ENCODE measurements around the gene FBXL19.

The FBXL19 gene

GRCh38 chr16:30893417-30893743, 30.0 kb upstream of the FBXL19 start:
- Histone ChIP-seq H3K27ac (peak overlapping the region; percentile 98 to 100), H3K9me3 (no peaks in the 10 kb centered on the region), H3K36me3 (peaks cover 13 to 40% (median 28%) of the 10 kb centered on the region in 3 donors), H3K4me1 (peaks cover 0 to 41% (median 40%) of the 10 kb centered on the region in 4 donors), H3K4me3 (peak overlapping the region; percentile 81 to 98), H3K27me3 (no peaks in the 10 kb centered on the region)
- intact Hi-C loops (cut with DNase I; ENCODE audit: low total_unique reads) = no loop called here
- DNase-seq = no peak
- no peak for TF ChIP-seq CTCF (IDR thresholded peaks at IDR 0.05)

DNA sequence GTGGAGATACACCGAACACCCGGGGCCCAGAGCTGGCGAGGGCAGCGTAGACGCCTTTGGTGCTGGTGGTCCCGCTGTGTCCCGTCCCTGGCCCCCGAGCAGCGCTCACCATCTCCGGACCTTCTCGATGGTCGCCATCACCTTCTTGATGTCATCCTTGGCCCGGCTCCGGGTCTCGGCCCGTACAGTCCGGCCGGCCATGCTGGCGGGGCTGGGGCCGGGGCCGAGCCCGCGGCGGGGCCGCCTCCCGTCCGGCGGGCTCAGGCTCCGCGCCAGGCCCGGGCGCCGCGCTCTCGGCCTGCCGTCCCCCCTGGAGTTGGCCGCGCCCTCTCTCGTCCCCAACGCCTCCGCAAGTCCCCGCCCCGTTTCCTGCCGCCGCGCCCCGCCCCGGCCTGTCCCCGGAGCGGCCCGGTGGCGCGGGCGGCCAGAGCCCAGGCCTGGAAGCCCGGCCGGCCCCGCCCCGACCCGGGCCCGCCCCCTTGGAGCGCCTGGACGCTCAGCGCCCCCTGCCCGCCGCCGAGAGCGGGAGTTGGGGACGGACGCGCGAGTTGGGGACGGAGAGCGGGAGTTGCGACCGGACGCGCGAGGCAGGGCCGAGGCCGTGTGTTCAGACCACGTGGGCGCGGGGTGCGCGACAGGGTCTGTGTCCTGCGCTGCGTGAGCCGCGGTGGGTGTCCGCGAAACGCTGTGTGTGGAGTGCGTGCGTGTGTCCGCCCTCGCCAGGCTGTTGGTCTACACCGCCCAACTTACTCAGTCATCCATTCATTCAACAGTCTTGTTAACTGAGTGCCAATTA, 29.4 kb upstream of the FBXL19 start, which contains the start of gene BCL7C:
BCL7C (minus strand) TSS at position 334 of the 796 bp plus-strand sequence; CDS start at position 201, 133 bp downstream.
- intact Hi-C loops (cut with DNase I; ENCODE audit: low total_unique reads) = no loop called here
- H3K4me3 ChIP-seq = peak within 1 kb of the TSS; percentile 81 to 98
- DNase-seq = peak; percentile 93 to 97
- H3K27me3 ChIP-seq = no peaks in the 10 kb centered on the region
- H3K36me3 ChIP-seq = peaks cover 9 to 34% (median 24%) of the 10 kb centered on the region in 3 donors
- H3K27ac ChIP-seq = peak within 1 kb of the TSS; percentile 98 to 100
- no peaks in the 10 kb centered on the region for H3K9me3 ChIP-seq
- peak; percentile 36 to 39 for TF ChIP-seq CTCF (IDR thresholded peaks at IDR 0.05)
- peaks cover 0 to 41% (median 40%) of the 10 kb centered on the region in 4 donors for H3K4me1 ChIP-seq

DNA sequence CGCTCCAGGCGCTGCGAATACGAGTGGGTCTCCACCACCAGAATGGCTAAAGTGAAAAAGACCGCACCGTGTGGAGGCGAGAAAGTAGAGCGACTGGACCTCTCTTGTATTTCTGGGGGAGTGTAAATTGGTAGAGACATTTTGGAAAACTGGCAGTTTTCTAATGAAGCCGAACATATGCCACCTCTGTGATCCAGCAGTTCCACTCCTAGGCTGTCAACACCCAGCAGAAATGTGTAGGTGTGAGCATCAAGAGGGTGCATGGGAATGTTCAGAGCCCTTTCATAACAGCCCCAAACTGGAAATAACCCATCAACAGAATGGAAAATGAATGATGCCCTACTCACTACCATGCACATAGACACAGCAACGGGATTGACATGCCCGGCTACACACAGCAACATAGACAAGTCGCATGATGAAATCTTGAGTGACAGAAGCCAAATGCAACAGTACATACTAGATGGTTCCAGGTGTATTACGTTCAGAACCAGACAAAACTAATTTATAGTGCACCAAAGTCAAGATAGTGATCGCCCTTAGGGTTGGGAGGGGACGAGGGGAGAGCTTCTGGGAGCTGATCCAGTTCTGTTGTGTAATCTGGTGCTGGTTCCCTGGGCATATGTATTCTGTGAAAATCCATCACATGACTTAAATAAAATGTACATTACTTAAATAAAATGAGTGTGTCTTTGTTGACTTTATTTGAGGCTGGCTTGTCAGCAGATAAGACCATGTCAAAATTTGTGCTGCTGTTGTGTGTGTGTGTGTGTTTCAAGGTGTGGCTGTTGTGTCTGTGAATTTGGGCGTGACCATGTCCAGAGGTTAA, 28.6 kb upstream of the FBXL19 start:
- H3K27me3 ChIP-seq = no peaks in the 10 kb centered on the region
- peak overlapping the region; percentile 81 to 98 for H3K4me3 ChIP-seq
- peaks cover 0 to 41% (median 40%) of the 10 kb centered on the region in 4 donors for H3K4me1 ChIP-seq
- intact Hi-C loops (cut with DNase I; ENCODE audit: low total_unique reads) = no loop called here
- H3K27ac ChIP-seq = peak overlapping the region; percentile 98 to 100
- DNase-seq = no peak
- peaks cover 4 to 31% (median 16%) of the 10 kb centered on the region in 3 donors for H3K36me3 ChIP-seq
- H3K9me3 ChIP-seq = no peaks in the 10 kb centered on the region
- no peak for TF ChIP-seq CTCF (IDR thresholded peaks at IDR 0.05)

- intact Hi-C loops (cut with DNase I; ENCODE audit: low total_unique reads) = no loop called here
- no peak for TF ChIP-seq CTCF (IDR thresholded peaks at IDR 0.05)
- Histone ChIP-seq H3K4me1 (peaks cover 0 to 41% (median 40%) of the 10 kb centered on the region in 4 donors), H3K9me3 (no peaks in the 10 kb centered on the region), H3K36me3 (peaks cover 0 to 21% (median 11%) of the 10 kb centered on the region in 3 donors), H3K27me3 (no peaks in the 10 kb centered on the region), H3K27ac (peak overlapping the region; percentile 98 to 100), H3K4me3 (peak overlapping the region; percentile 72 to 75)
- DNase-seq = no peak
These were observed 27.6 kb upstream of the FBXL19 start for GRCh38 chr16:30895627-30896260.

- Histone ChIP-seq H3K27ac (peak within 1 kb of the TSS; percentile 98 to 100), H3K9me3 (no peaks in the 10 kb centered on the region), H3K4me3 (peak within 1 kb of the TSS; percentile 72 to 75), H3K36me3 (peaks cover 0 to 15% (median 7%) of the 10 kb centered on the region in 3 donors), H3K4me1 (peaks cover 0 to 45% (median 40%) of the 10 kb centered on the region in 4 donors), H3K27me3 (no peaks in the 10 kb centered on the region)
- no peak for TF ChIP-seq CTCF (IDR thresholded peaks at IDR 0.05)
- peak; percentile 79 to 91 for DNase-seq
- intact Hi-C loops (cut with DNase I; ENCODE audit: low total_unique reads) = no loop called here
These were observed 27.0 kb upstream of the FBXL19 start, which contains the start of gene CTF1 for GRCh38 chr16:30896261-30896888. Gene CTF1 (plus strand): TSS chr16:30896614. CDS start chr16:30896644, 30 bp downstream.
